NCI-H2171 (cell line): ENCODE measurements around the gene CST6.

Experiments used
- DNase-seq: peaks from one replicate; lab custom pipeline; 2025; lab: John Stamatoyannopoulos, UW

The CST6 gene

GRCh38 chr11:66011785-66012303, at the start of gene CST6:
Gene CST6, plus strand, starts transcription at chr11:66012008. Its CDS starts 37 bp downstream, at chr11:66012045.
- DNase-seq = no peak

- no peak for DNase-seq
Measured at GRCh38 chr11:65962141-65962564, 49.7 kb upstream of the CST6 start.

GRCh38 chr11:65964906-65965305, 46.9 kb upstream of the CST6 start:
- DNase-seq = no peak

- no peak for DNase-seq
Measured at GRCh38 chr11:65965986-65966762, 45.6 kb upstream of the CST6 start.

- no peak for DNase-seq
Measured at GRCh38 chr11:65967329-65967934, 44.4 kb upstream of the CST6 start.

- DNase-seq = no peak
Measured at GRCh38 chr11:65968600-65969482, 43.0 kb upstream of the CST6 start.

- no peak for DNase-seq
Measured at GRCh38 chr11:65972116-65972515, 39.7 kb upstream of the CST6 start.

- no peak for DNase-seq
Measured at GRCh38 chr11:65973439-65974110, 38.2 kb upstream of the CST6 start.

- no peak for DNase-seq
Measured at GRCh38 chr11:65975771-65976170, 36.0 kb upstream of the CST6 start.

- no peak for DNase-seq
Measured at GRCh38 chr11:65976216-65977176, 35.3 kb upstream of the CST6 start.

GRCh38 chr11:65977621-65978390, 34.0 kb upstream of the CST6 start:
- DNase-seq = no peak

GRCh38 chr11:65978391-65979238, 33.2 kb upstream of the CST6 start:
- DNase-seq = no peak

GRCh38 chr11:65979261-65979759, 32.5 kb upstream of the CST6 start:
- no peak for DNase-seq

GRCh38 chr11:65981101-65981740, 30.6 kb upstream of the CST6 start:
- no peak for DNase-seq

GRCh38 chr11:65981972-65982823, 29.6 kb upstream of the CST6 start:
- no peak for DNase-seq

- no peak for DNase-seq
Measured at GRCh38 chr11:65982824-65983588, 28.8 kb upstream of the CST6 start.
